K562 (cell line): ENCODE measurements around the gene VANGL1. TPM values are rescaled to one million over a fixed set of nuclear protein-coding genes. Genes with fewer than 3 reads are reported as not detected.

Experiments used
- ATAC-seq: fragments of 200-7000 bp; cut with Tn5 transposase; 3 replicates; pipeline ENCODE4 v1.9.1; 2020; ENCODE audit warnings: moderate library complexity
- BruUV-seq: library from RNA; stranded (reverse); fragments of 400-500 nt; replicated peaks from 2 replicates; lab custom pipeline; 2021; lab: Mats Ljungman, UMichigan
- CTCF ChIA-PET: fragments of 300-600 bp; formaldehyde crosslinking; extraction: SDS; loops from one replicate; lab custom pipeline; 2021; ENCODE audit warnings: low intra/inter-chr PET ratio; lab: Yijun Ruan, JAX
- POLR2A ChIA-PET: fragments of 300-600, 350-650 bp; sonication (Branson Sonifier 250); formaldehyde crosslinking; extraction: SDS; loops from one replicate; lab custom pipeline; 2021; ENCODE audit warnings: antibody characterized with exemption, inconsistent platforms; lab: Yijun Ruan, JAX
- DNase-seq, 4 experiments: peaks; one replicate each; pipeline versions ENCODE4 v3.0.0 to v3.0.0-alpha.2; 2011 to 2018; ENCODE audit warnings: low spot score in 3 of 4, mixed read lengths in 3 of 4; ENCODE audit errors: extremely low read depth in 1 of 4
- FAIRE-seq: peaks from 2 replicates; lab custom pipeline; 2011; peaks lifted over from hg19 to GRCh38; lab: Jason Lieb, UNC
- H2AFZ ChIP-seq: 2 replicates; pipeline ENCODE4 v1.6.0; 2011; ENCODE audit warnings: low read depth, low read length, control low read depth, inconsistent platforms
- H3K27ac ChIP-seq: fragments of 200-600 bp; 3 replicates; pipeline ENCODE4 v1.8.0; 2011; ENCODE audit warnings: low read depth, mild to moderate bottlenecking, control low read depth, inconsistent platforms, low read length, moderate library complexity, mixed read lengths; ENCODE audit errors: extremely low read depth
- H3K27me3 ChIP-seq, 2 experiments: fragments of 300-600 bp in 1 of 2; 2 replicates in 1 of 2; 3 replicates in 1 of 2; pipeline versions ENCODE4 v1.6.0 to v1.8.0; 2011; ENCODE audit warnings: inconsistent platforms in 2 of 2, low read length in 2 of 2, mild to moderate bottlenecking in 1 of 2, mixed read lengths in 1 of 2, moderate library complexity in 1 of 2; ENCODE audit not compliant: control insufficient read depth in 2 of 2, insufficient read depth in 2 of 2
- H3K36me3 ChIP-seq: fragments of 300-600 bp; 3 replicates; pipeline ENCODE4 v1.8.0; 2011; ENCODE audit warnings: mild to moderate bottlenecking, low read length, inconsistent platforms; ENCODE audit not compliant: control insufficient read depth, insufficient read depth
- H3K4me1 ChIP-seq, 2 experiments: fragments of 200-600 bp in 1 of 2; replicated peaks in 1 of 2; 2 replicates in 1 of 2; 3 replicates in 1 of 2; pipeline versions ENCODE4 v1.5.1 to v1.8.0; 2011; ENCODE audit warnings: inconsistent platforms in 2 of 2, low read length in 2 of 2, mild to moderate bottlenecking in 1 of 2, mixed read lengths in 1 of 2, moderate library complexity in 1 of 2; ENCODE audit not compliant: control insufficient read depth in 2 of 2, insufficient read depth in 2 of 2
- H3K4me2 ChIP-seq: 2 replicates; pipeline ENCODE4 v1.6.1; 2011; ENCODE audit warnings: low read length, control low read depth, inconsistent platforms, mixed read lengths; ENCODE audit not compliant: insufficient read depth
- H3K4me3 ChIP-seq: fragments of 200-600 bp; sonication (generic), shearing (Covaris generic); 2 replicates; pipeline ENCODE4 v1.5.1; 2016; ENCODE audit warnings: control low read depth, inconsistent platforms
- H3K79me2 ChIP-seq: fragments of 200-600 bp; 3 replicates; pipeline ENCODE4 v1.8.0; 2011; ENCODE audit warnings: low read length, inconsistent platforms; ENCODE audit not compliant: control insufficient read depth, insufficient read depth
- H3K9ac ChIP-seq, 2 experiments: 2 replicates each; pipeline versions ENCODE4 v1.6.0 to v1.6.1; 2011; ENCODE audit warnings: low read depth in 2 of 2, low read length in 2 of 2, control low read depth in 1 of 2, inconsistent platforms in 1 of 2, mild to moderate bottlenecking in 1 of 2, mixed read lengths in 1 of 2; ENCODE audit not compliant: insufficient read depth in 1 of 2
- H3K9me1 ChIP-seq: one replicate; pipeline ENCODE4 v1.6.0; 2011; ENCODE audit warnings: inconsistent platforms, mild to moderate bottlenecking, low read length, moderate library complexity; ENCODE audit not compliant: control insufficient read depth, insufficient read depth
- H3K9me3 ChIP-seq: replicated peaks from 2 replicates; pipeline ENCODE4 v1.5.1; 2011; ENCODE audit warnings: low read depth, low read length, inconsistent platforms; ENCODE audit not compliant: control insufficient read depth, insufficient read depth
- H4K20me1 ChIP-seq: replicated peaks from 2 replicates; pipeline ENCODE4 v1.6.1; 2011; ENCODE audit warnings: low read length, inconsistent platforms, mixed read lengths; ENCODE audit not compliant: control insufficient read depth, insufficient read depth
- CEBPG ChIP-seq, 3 experiments: fragments of 200-800 bp in 1 of 3; sonication (Bioruptor generic) in 1 of 3; sonication (generic) in 1 of 3; formaldehyde crosslinking in 1 of 3; IDR thresholded peaks in 2 of 3; conservative IDR thresholded peaks in 1 of 3; 2 replicates each; pipeline versions ENCODE4 v1.6.1 to v1.8.0; 2016 to 2022; ENCODE audit warnings: missing compliant biosample characterization in 2 of 3, missing genetic modification characterization in 2 of 3, mild to moderate bottlenecking in 1 of 3, missing genetic modification reagents in 1 of 3
- GABPB2 ChIP-seq: fragments of 250-450 bp; sonication (Bioruptor Pico); conservative IDR thresholded peaks from 2 replicates; pipeline ENCODE4 v1.5.1; 2021; ENCODE audit warnings: mild to moderate bottlenecking
- HDGF ChIP-seq: fragments of 450-650 bp; IDR thresholded peaks from 2 replicates; pipeline ENCODE4 v1.6.1; 2016
- RAD21 ChIP-seq, 2 experiments: fragments of 250-450 bp in 1 of 2; fragments of 450-650 bp in 1 of 2; sonication (Bioruptor Pico) in 1 of 2; formaldehyde crosslinking in 1 of 2; IDR thresholded peaks in 1 of 2; conservative IDR thresholded peaks in 1 of 2; 2 replicates each; pipeline versions ENCODE4 v1.4.0 to v1.8.0; 2020 to 2022; ENCODE audit warnings: mild to moderate bottlenecking in 2 of 2, moderate library complexity in 1 of 2
- SAFB2 ChIP-seq: fragments of 200-400 bp; formaldehyde crosslinking; IDR thresholded peaks from 2 replicates; pipeline ENCODE4 v1.6.1; 2018; ENCODE audit warnings: borderline replicate concordance, low read length, low read depth, moderate library complexity; ENCODE audit not compliant: severe bottlenecking
- SMAD3 ChIP-seq: fragments of 450-650 bp; formaldehyde crosslinking; conservative IDR thresholded peaks from 2 replicates; pipeline ENCODE4 v1.4.0; 2020; ENCODE audit warnings: mild to moderate bottlenecking
- ZNF263 ChIP-seq: sonication (generic); formaldehyde crosslinking; IDR thresholded peaks from 2 replicates; pipeline ENCODE4 v1.8.0; 2022; ENCODE audit warnings: mild to moderate bottlenecking, missing genetic modification reagents, borderline replicate concordance
- ZNF354B ChIP-seq: fragments of 250-450 bp; sonication (Bioruptor Pico); IDR thresholded peaks from 2 replicates; pipeline ENCODE4 v1.4.0; 2020
- ZNF507 ChIP-seq: conservative IDR thresholded peaks from 2 replicates; pipeline ENCODE4 v1.6.1; 2017; ENCODE audit warnings: missing genetic modification characterization, missing compliant biosample characterization
- WGBS: fragments of 100-300 bp; shearing (Covaris generic); methylation state at CpG from one replicate; pipeline ENCODE4 v1.1.6; 2016; ENCODE audit warnings: low coverage, mixed read lengths; ENCODE audit not compliant: insufficient coverage; ENCODE audit errors: missing lambda C conversion rate; 5-methylcytosine and 5-hydroxymethylcytosine counted together
- in situ Hi-C: fragments of 300-500 bp; cut with MboI; formaldehyde crosslinking; loops from 4 replicates; pipeline ENCODE4 v1.15.0; 2018; ENCODE audit warnings: inconsistent platforms, mixed read lengths
- intact Hi-C: fragments of 100-400 bp; cut with micrococcal nuclease; formaldehyde crosslinking; loops from 2 replicates; pipeline ENCODE4 v1.14.2; 2022
- polyA plus RNA-seq, 8 experiments: library from polyadenylated mRNA; depleted of rRNA in 4 of 8; stranded (reverse) in 5 of 8; unstranded in 3 of 8; fragments of >200 nt; fragmentation: Nextera tagmentation in 2 of 8; fragmentation: Illumina TruSeq in 1 of 8; extraction: Ambion mirVana in 2 of 8; extraction: Trizol in 1 of 8; gene quantifications; 2 replicates each; pipeline versions ENCODE4 v1.2.1 to v1.2.3, GENCODE V29; 2011 to 2014; ENCODE audit warnings: inconsistent platforms in 1 of 8, missing spikeins in 1 of 8
- total RNA-seq, 7 experiments: library from RNA; depleted of rRNA in 6 of 7; stranded (reverse); fragments of >200 nt in 6 of 7; fragmentation: Illumina TruSeq in 2 of 7; extraction: Trizol in 2 of 7; gene quantifications; 2 replicates each; pipeline versions ENCODE4 v1.2.1 to v1.2.3, GENCODE V29; 2011 to 2021; ENCODE audit warnings: low replicate concordance in 1 of 7
- TF ChIP-seq, protein P1 (sequence below), 2 experiments: fragments of 150-350 bp in 1 of 2; IDR thresholded peaks; 2 replicates each; pipeline ENCODE4 v1.6.1; 2012 to 2016; ENCODE audit warnings: low read depth in 2 of 2, low read length in 2 of 2, mild to moderate bottlenecking in 1 of 2, moderate library complexity in 1 of 2

The VANGL1 gene
- total and polyA plus RNA-seq, 9 of the 15 experiments (the other 6 are each of a cell fraction or from before 2014, with no cell fraction given), result 0.90 to 12.8 (median 9.6) TPM

DNA sequence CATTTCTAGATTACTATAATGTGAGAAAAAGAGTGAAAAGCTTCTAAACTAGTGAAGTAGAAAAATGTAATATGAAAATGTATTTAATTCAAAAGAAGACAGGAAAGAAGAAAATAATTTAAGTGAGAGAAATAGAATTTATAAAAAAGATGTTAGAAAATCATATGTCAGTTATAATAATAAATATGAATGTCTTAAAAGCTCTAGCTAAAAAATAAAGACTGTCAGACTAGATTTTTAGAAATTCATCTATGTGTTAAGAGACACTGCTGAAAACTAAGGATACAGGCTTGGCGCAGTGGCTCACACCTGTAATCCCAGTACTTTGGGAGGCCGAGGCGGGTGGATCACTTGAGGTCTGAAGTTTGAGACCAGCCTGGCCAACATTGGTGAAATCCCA lies 37.3 kb upstream of the VANGL1 start:
- FAIRE-seq (no peak), DNase-seq (no peak), ATAC-seq (no peak)
- ChIA-PET CTCF (no interaction called here), POLR2A (no interaction called here)
- Histone ChIP-seq H2AFZ (no peak overlapping the region), H4K20me1 (no peaks in the 10 kb centered on the region), H3K9me1 (no peaks in the 10 kb centered on the region), H3K4me1 (no peaks in the 10 kb centered on the region), H3K4me3 (no peak overlapping the region), H3K9me3 (no peaks in the 10 kb centered on the region), H3K27ac (no peak overlapping the region), H3K27me3 (peaks cover 0 to 1% of the 10 kb centered on the region in 2 experiments; a peak in 1 of 5 replicates), H3K36me3 (no peaks in the 10 kb centered on the region), H3K4me2 (no peak overlapping the region), H3K79me2 (no peaks in the 10 kb centered on the region), H3K9ac (no peak overlapping the region)
- in situ Hi-C loops, result no loop called here
- BruUV-seq, result no TSS peak
- intact Hi-C loops, result no loop called here
- TF ChIP-seq HDGF (no peak), ZNF354B (0 out of 2 replicates have a peak, but pooled peaks have one; percentile 18), RAD21 (CRISPR knock-in tag; conservative IDR thresholded peaks at IDR 0.05 in 1 of 2, IDR thresholded peaks at IDR 0.05 in 1 of 2) (no peak), SAFB2 (no peak), GABPB2 (CRISPR knock-in tag) (no peak), CEBPG (CRISPR knock-in tag; IDR thresholded peaks at IDR 0.05) (no peak), CEBPG (tag; conservative IDR thresholded peaks at IDR 0.05 in 1 of 2, IDR thresholded peaks at IDR 0.05 in 1 of 2) (no peak), ZNF507 (tag) (peak; percentile 94), SMAD3 (CRISPR knock-in tag) (no peak), ZNF263 (CRISPR knock-in tag) (no peak)
- TF ChIP-seq, protein P1, sequence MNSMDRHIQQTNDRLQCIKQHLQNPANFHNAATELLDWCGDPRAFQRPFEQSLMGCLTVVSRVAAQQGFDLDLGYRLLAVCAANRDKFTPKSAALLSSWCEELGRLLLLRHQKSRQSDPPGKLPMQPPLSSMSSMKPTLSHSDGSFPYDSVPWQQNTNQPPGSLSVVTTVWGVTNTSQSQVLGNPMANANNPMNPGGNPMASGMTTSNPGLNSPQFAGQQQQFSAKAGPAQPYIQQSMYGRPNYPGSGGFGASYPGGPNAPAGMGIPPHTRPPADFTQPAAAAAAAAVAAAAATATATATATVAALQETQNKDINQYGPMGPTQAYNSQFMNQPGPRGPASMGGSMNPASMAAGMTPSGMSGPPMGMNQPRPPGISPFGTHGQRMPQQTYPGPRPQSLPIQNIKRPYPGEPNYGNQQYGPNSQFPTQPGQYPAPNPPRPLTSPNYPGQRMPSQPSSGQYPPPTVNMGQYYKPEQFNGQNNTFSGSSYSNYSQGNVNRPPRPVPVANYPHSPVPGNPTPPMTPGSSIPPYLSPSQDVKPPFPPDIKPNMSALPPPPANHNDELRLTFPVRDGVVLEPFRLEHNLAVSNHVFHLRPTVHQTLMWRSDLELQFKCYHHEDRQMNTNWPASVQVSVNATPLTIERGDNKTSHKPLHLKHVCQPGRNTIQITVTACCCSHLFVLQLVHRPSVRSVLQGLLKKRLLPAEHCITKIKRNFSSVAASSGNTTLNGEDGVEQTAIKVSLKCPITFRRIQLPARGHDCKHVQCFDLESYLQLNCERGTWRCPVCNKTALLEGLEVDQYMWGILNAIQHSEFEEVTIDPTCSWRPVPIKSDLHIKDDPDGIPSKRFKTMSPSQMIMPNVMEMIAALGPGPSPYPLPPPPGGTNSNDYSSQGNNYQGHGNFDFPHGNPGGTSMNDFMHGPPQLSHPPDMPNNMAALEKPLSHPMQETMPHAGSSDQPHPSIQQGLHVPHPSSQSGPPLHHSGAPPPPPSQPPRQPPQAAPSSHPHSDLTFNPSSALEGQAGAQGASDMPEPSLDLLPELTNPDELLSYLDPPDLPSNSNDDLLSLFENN (IDR thresholded peaks at IDR 0.05; ENCODE audit: low read depth in 2 of 2, low read length in 2 of 2), result no peak
- WGBS, result 0% methylated on average over 3 of the region's 3 CpGs
